WTC11 (cell line): ENCODE results near the gene PLA2G4E. TPM values are rescaled to one million over a fixed set of nuclear protein-coding genes. Genes with fewer than 3 reads are reported as not detected.

ENCODE experiments used
- ATAC-seq: fragments of 200-7000 bp; cut with Tn5 transposase; 2 replicates; pipeline ENCODE4 v1.10.0; 2021; ENCODE audit warnings: mild to moderate bottlenecking, moderate library complexity
- CTCF ChIA-PET: fragments of 300-600 bp; sonication (Branson Sonifier 250); formaldehyde crosslinking; loops from one replicate; lab custom pipeline; 2021; ENCODE audit warnings: antibody characterized with exemption; lab: Charles Lee
- POLR2A ChIA-PET: fragments of 350-600 bp; sonication (Branson Sonifier 250); formaldehyde crosslinking; loops from one replicate; lab custom pipeline; 2021; ENCODE audit warnings: antibody characterized with exemption; lab: Charles Lee
- DNase-seq: peaks from one replicate; pipeline ENCODE4 v3.0.0; 2021; ENCODE audit warnings: low spot score
- H3K27ac Mint-ChIP-seq: 2 replicates; pipeline ENCODE4 v1.8.0; 2021; ENCODE audit warnings: mixed read lengths
- H3K27me3 Mint-ChIP-seq: 2 replicates; pipeline ENCODE4 v1.8.0; 2021; ENCODE audit warnings: low read depth, mild to moderate bottlenecking, moderate library complexity, mixed read lengths
- H3K36me3 Mint-ChIP-seq: 2 replicates; pipeline ENCODE4 v1.8.0; 2021; ENCODE audit warnings: mixed read lengths
- H3K4me1 Mint-ChIP-seq: 2 replicates; pipeline ENCODE4 v1.8.0; 2022; ENCODE audit warnings: mixed read lengths
- H3K4me3 Mint-ChIP-seq: 2 replicates; pipeline ENCODE4 v1.8.0; 2021; ENCODE audit warnings: mild to moderate bottlenecking, moderate library complexity, mixed read lengths
- H3K9me3 Mint-ChIP-seq: 2 replicates; pipeline ENCODE4 v1.8.0; 2021; ENCODE audit warnings: mixed read lengths
- CBFB ChIP-seq: sonication (generic); formaldehyde crosslinking; IDR thresholded peaks from 2 replicates; pipeline ENCODE4 v1.8.1; 2022; ENCODE audit warnings: mild to moderate bottlenecking, low read depth, missing genetic modification reagents
- CREB1 ChIP-seq: sonication (generic); formaldehyde crosslinking; IDR thresholded peaks from 2 replicates; pipeline ENCODE4 v1.8.0; 2023; ENCODE audit warnings: mild to moderate bottlenecking, missing genetic modification reagents
- GTF2I ChIP-seq: fragments of 250-450 bp; sonication (Bioruptor Pico); conservative IDR thresholded peaks from 2 replicates; pipeline ENCODE4 v1.4.0; 2021; ENCODE audit warnings: mild to moderate bottlenecking
- IRF2 ChIP-seq: sonication (generic); formaldehyde crosslinking; IDR thresholded peaks from 2 replicates; pipeline ENCODE4 v1.8.0; 2022; ENCODE audit warnings: low read depth, missing genetic modification reagents, borderline replicate concordance
- JUN ChIP-seq: sonication (generic); formaldehyde crosslinking; IDR thresholded peaks from 2 replicates; pipeline ENCODE4 v1.8.0; 2023; ENCODE audit warnings: mild to moderate bottlenecking, missing genetic modification reagents
- KAT7 ChIP-seq: sonication (generic); formaldehyde crosslinking; IDR thresholded peaks from 2 replicates; pipeline ENCODE4 v1.8.1; 2023; ENCODE audit warnings: missing genetic modification reagents, mild to moderate bottlenecking, borderline replicate concordance
- NR1H2 ChIP-seq: sonication (generic); formaldehyde crosslinking; IDR thresholded peaks from 2 replicates; pipeline ENCODE4 v1.9.0; 2021; ENCODE audit warnings: mild to moderate bottlenecking, moderate library complexity, missing genetic modification reagents
- OVOL2 ChIP-seq: fragments of 250-450 bp; sonication (Bioruptor Pico); IDR thresholded peaks from 2 replicates; pipeline ENCODE4 v1.9.0; 2021; ENCODE audit warnings: mild to moderate bottlenecking, borderline replicate concordance
- RORB ChIP-seq: fragments of 250-450 bp; sonication (Bioruptor Pico); IDR thresholded peaks from 2 replicates; pipeline ENCODE4 v1.9.0; 2021; ENCODE audit warnings: mild to moderate bottlenecking
- SMAD4 ChIP-seq: sonication (generic); formaldehyde crosslinking; IDR thresholded peaks from 2 replicates; pipeline ENCODE4 v1.8.0; 2022; ENCODE audit warnings: mild to moderate bottlenecking, missing genetic modification reagents
- SP1 ChIP-seq: sonication (generic); formaldehyde crosslinking; conservative IDR thresholded peaks from 2 replicates; pipeline ENCODE4 v1.8.1; 2022; ENCODE audit warnings: missing genetic modification reagents
- TCF7 ChIP-seq: sonication (generic); formaldehyde crosslinking; IDR thresholded peaks from 2 replicates; pipeline ENCODE4 v1.8.0; 2022; ENCODE audit warnings: mild to moderate bottlenecking, low read depth, missing genetic modification reagents, moderate library complexity
- ZNF121 ChIP-seq: sonication (generic); formaldehyde crosslinking; IDR thresholded peaks from 2 replicates; pipeline ENCODE4 v1.8.0; 2023; ENCODE audit warnings: missing genetic modification reagents
- ZNF138 ChIP-seq: sonication (generic); formaldehyde crosslinking; conservative IDR thresholded peaks from 2 replicates; pipeline ENCODE4 v1.8.1; 2022; ENCODE audit warnings: mild to moderate bottlenecking, moderate library complexity, missing genetic modification reagents
- ZNF671 ChIP-seq: fragments of 250-450 bp; sonication (Bioruptor Pico); IDR thresholded peaks from 2 replicates; pipeline ENCODE4 v1.8.0; 2021; ENCODE audit warnings: mild to moderate bottlenecking
- total RNA-seq: library from RNA; stranded (reverse); gene quantifications from 3 replicates; pipeline ENCODE4 v1.2.3, GENCODE V29; 2021
- TF ChIP-seq, protein P1 (sequence below): fragments of 250-450 bp; sonication (Bioruptor Pico); IDR thresholded peaks from 2 replicates; pipeline ENCODE4 v2.1.2; 2022; ENCODE audit warnings: mild to moderate bottlenecking, moderate library complexity
- TF ChIP-seq, protein P2 (sequence below): sonication (generic); formaldehyde crosslinking; IDR thresholded peaks from 2 replicates; pipeline ENCODE4 v1.8.1; 2023; ENCODE audit warnings: mild to moderate bottlenecking, moderate library complexity, missing genetic modification reagents
- TF ChIP-seq, protein P3 (sequence below): sonication (generic); formaldehyde crosslinking; IDR thresholded peaks from 2 replicates; pipeline ENCODE4 v1.8.0; 2023; ENCODE audit warnings: missing genetic modification reagents, mild to moderate bottlenecking, borderline replicate concordance
- TF ChIP-seq, protein P4 (sequence below): fragments of 250-450 bp; sonication (Bioruptor Pico); conservative IDR thresholded peaks from 2 replicates; pipeline ENCODE4 v1.9.0; 2021; ENCODE audit warnings: mild to moderate bottlenecking
- TF ChIP-seq, protein P5 (sequence below): sonication (generic); formaldehyde crosslinking; IDR thresholded peaks from 2 replicates; pipeline ENCODE4 v1.8.0; 2022; ENCODE audit warnings: mild to moderate bottlenecking, missing genetic modification reagents
- TF ChIP-seq, protein P6 (sequence below): fragments of 250-450 bp; sonication (Bioruptor Pico); IDR thresholded peaks from 2 replicates; pipeline ENCODE4 v1.8.0; 2021; ENCODE audit warnings: mild to moderate bottlenecking

Gene PLA2G4E
- total RNA-seq, 1 experiment from 2014 or later, result not detected

DNA sequence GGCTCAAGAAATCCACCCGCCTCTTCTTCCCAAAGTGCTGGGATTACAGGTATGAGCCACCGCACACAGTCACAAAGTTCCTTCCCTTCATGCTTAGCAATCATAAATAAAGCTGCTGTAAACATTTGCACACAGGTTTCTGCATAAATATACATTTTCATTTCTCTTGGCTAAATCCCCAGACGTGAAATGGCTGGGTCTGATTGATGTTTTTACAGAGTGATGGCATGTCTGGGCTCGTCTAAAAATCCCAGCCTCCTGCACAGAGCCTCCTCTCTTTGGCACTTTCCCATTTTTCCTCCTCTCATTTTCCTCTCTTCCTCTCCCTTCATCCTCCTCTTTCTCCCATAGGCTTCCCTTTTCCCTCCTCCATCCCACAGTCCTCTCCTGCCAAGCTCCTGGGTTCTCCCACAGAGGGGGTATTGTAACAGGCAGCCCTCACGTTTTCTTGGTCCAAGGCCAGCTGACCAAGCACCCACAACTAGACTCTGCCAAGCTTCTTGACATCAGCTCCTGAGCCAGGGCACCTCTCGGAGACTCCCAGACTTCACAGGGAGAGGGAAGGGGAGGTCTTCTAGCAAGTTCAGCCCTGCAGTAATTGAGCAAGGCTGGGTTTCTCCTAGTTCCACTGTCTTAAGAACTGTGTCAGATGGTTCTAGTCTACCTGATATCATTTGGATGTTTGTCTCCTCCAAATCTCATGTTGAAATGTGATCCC, 10.5 kb upstream of the PLA2G4E start (continued):
- TF ChIP-seq ZNF671 (CRISPR knock-in tag) (no peak), KAT7 (CRISPR knock-in tag) (no peak), CBFB (no peak)
- TF ChIP-seq, protein P1, sequence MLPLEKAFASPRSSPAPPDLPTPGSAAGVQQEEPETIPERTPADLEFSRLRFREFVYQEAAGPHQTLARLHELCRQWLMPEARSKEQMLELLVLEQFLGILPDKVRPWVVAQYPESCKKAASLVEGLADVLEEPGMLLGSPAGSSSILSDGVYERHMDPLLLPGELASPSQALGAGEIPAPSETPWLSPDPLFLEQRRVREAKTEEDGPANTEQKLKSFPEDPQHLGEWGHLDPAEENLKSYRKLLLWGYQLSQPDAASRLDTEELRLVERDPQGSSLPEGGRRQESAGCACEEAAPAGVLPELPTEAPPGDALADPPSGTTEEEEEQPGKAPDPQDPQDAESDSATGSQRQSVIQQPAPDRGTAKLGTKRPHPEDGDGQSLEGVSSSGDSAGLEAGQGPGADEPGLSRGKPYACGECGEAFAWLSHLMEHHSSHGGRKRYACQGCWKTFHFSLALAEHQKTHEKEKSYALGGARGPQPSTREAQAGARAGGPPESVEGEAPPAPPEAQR (CRISPR knock-in tag), result no peak

DNA sequence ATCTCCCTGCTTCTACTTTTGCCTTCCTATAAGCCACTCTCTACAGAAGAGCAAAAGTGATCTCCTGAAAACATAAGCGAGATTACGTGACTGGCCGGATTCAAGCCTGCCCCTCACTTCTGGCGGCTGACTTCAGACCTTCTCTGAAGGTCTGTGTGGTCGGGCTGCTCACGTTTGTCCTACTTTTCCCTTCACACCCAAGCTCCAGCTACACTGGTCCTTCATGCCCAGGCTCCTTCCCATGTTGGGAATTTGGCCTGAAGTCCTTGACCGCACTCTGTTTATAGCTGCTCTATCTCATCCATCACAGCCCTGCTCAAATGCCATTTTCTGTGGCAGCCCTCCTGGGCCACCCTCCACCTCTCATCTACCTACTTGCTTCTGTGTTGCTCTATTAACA, 6.7 kb upstream of the PLA2G4E start:
- TF ChIP-seq ZNF671 (CRISPR knock-in tag), result no peak
- TF ChIP-seq NR1H2 (CRISPR knock-in tag), result no peak
- TF ChIP-seq ZNF121, result no peak
- no peak for TF ChIP-seq JUN (CRISPR knock-in tag)
- TF ChIP-seq, protein P2, sequence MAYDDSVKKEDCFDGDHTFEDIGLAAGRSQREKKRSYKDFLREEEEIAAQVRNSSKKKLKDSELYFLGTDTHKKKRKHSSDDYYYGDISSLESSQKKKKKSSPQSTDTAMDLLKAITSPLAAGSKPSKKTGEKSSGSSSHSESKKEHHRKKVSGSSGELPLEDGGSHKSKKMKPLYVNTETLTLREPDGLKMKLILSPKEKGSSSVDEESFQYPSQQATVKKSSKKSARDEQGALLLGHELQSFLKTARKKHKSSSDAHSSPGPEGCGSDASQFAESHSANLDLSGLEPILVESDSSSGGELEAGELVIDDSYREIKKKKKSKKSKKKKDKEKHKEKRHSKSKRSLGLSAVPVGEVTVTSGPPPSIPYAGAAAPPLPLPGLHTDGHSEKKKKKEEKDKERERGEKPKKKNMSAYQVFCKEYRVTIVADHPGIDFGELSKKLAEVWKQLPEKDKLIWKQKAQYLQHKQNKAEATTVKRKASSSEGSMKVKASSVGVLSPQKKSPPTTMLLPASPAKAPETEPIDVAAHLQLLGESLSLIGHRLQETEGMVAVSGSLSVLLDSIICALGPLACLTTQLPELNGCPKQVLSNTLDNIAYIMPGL (CRISPR knock-in tag), result no peak
- TF ChIP-seq GTF2I (CRISPR knock-in tag), result no peak
- TF ChIP-seq SMAD4 (CRISPR knock-in tag), result no peak
- no peak for TF ChIP-seq ZNF138 (CRISPR knock-in tag)
- TF ChIP-seq OVOL2 (CRISPR knock-in tag), result no peak
- TF ChIP-seq IRF2 (CRISPR knock-in tag), result no peak
- TF ChIP-seq, protein P3, sequence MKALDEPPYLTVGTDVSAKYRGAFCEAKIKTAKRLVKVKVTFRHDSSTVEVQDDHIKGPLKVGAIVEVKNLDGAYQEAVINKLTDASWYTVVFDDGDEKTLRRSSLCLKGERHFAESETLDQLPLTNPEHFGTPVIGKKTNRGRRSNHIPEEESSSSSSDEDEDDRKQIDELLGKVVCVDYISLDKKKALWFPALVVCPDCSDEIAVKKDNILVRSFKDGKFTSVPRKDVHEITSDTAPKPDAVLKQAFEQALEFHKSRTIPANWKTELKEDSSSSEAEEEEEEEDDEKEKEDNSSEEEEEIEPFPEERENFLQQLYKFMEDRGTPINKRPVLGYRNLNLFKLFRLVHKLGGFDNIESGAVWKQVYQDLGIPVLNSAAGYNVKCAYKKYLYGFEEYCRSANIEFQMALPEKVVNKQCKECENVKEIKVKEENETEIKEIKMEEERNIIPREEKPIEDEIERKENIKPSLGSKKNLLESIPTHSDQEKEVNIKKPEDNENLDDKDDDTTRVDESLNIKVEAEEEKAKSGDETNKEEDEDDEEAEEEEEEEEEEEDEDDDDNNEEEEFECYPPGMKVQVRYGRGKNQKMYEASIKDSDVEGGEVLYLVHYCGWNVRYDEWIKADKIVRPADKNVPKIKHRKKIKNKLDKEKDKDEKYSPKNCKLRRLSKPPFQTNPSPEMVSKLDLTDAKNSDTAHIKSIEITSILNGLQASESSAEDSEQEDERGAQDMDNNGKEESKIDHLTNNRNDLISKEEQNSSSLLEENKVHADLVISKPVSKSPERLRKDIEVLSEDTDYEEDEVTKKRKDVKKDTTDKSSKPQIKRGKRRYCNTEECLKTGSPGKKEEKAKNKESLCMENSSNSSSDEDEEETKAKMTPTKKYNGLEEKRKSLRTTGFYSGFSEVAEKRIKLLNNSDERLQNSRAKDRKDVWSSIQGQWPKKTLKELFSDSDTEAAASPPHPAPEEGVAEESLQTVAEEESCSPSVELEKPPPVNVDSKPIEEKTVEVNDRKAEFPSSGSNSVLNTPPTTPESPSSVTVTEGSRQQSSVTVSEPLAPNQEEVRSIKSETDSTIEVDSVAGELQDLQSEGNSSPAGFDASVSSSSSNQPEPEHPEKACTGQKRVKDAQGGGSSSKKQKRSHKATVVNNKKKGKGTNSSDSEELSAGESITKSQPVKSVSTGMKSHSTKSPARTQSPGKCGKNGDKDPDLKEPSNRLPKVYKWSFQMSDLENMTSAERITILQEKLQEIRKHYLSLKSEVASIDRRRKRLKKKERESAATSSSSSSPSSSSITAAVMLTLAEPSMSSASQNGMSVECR, result no peak
- no peak for TF ChIP-seq CREB1 (CRISPR knock-in tag)
- TF ChIP-seq, protein P4, sequence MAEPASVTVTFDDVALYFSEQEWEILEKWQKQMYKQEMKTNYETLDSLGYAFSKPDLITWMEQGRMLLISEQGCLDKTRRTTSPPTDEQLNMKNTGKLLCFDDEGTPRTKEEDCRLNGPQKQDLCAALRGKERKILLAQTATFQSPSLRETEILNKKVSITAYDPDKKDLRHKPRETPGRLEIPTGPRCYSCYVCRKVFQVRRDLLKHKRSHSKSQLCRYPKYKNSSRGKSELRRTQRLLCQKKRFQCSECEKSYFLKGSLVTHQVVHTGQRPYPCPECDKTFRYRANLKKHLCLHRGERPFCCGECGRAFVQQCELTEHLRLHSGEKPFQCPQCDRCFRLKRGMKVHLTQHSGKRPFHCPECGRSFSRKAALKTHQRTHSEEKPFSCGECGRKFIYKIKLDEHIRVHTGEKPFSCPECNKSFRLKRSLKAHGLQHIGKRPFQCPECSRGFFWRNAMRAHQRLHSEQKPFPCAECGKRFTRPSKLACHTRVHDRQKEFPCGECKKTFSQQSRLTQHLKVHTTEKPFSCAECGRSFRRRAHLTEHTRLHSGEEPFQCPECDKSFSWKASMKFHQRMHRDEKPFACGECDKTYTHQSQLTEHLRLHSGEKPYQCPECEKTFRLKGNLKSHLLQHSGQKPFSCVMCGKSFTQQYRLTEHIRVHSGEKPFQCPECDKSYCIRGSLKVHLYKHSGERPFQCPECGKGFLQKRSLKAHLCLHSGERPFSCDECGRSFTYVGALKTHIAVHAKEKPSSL (CRISPR knock-in tag), result no peak
- no peak for TF ChIP-seq RORB (CRISPR knock-in tag)
- TF ChIP-seq, protein P5, sequence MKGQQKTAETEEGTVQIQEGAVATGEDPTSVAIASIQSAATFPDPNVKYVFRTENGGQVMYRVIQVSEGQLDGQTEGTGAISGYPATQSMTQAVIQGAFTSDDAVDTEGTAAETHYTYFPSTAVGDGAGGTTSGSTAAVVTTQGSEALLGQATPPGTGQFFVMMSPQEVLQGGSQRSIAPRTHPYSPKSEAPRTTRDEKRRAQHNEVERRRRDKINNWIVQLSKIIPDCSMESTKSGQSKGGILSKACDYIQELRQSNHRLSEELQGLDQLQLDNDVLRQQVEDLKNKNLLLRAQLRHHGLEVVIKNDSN (CRISPR knock-in tag), result no peak
- TF ChIP-seq SP1 (CRISPR knock-in tag), result no peak
- TF ChIP-seq TCF7 (CRISPR knock-in tag), result no peak
- TF ChIP-seq, protein P6, sequence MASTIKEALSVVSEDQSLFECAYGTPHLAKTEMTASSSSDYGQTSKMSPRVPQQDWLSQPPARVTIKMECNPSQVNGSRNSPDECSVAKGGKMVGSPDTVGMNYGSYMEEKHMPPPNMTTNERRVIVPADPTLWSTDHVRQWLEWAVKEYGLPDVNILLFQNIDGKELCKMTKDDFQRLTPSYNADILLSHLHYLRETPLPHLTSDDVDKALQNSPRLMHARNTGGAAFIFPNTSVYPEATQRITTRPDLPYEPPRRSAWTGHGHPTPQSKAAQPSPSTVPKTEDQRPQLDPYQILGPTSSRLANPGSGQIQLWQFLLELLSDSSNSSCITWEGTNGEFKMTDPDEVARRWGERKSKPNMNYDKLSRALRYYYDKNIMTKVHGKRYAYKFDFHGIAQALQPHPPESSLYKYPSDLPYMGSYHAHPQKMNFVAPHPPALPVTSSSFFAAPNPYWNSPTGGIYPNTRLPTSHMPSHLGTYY (CRISPR knock-in tag), result no peak
- ATAC-seq, result no peak
- CTCF ChIA-PET, result interaction anchor here (1.1 kb wide), 1 partner anchor 119 kb away, joined by 3 read pairs; no protein-coding TSS in a partner anchor
- H3K4me1 Mint-ChIP-seq, result no peaks in the 10 kb centered on the region
- peaks cover 34% of the 10 kb centered on the region for H3K36me3 Mint-ChIP-seq
- no peak for DNase-seq
- H3K27me3 Mint-ChIP-seq, result peaks cover 18% of the 10 kb centered on the region
- POLR2A ChIA-PET, result no interaction called here
- no peak overlapping the region for H3K27ac Mint-ChIP-seq
- H3K9me3 Mint-ChIP-seq, result peaks cover 56% of the 10 kb centered on the region
- H3K4me3 Mint-ChIP-seq, result no peak overlapping the region
